ENCODE measurements around the gene ERN1.

The ERN1 gene

GRCh38 chr17:64059756-64060155, 70.2 kb downstream of the ERN1 start:
- no peak for DNase-seq (ENCODE audit: low spot score)

GRCh38 chr17:64058621-64059020, 71.3 kb downstream of the ERN1 start:
- DNase-seq (ENCODE audit: low spot score), result no peak

GRCh38 chr17:64057701-64058263, 72.2 kb downstream of the ERN1 start:
- DNase-seq (ENCODE audit: low spot score), result no peak

- no peak for DNase-seq (ENCODE audit: low spot score)
Observed at GRCh38 chr17:64056269-64057005, 73.5 kb downstream of the ERN1 start.

GRCh38 chr17:64055183-64056142, 74.5 kb downstream of the ERN1 start:
- DNase-seq (ENCODE audit: low spot score), result no peak

GRCh38 chr17:64054304-64054703, 75.6 kb downstream of the ERN1 start:
- no peak for DNase-seq (ENCODE audit: low spot score)

GRCh38 chr17:64053101-64053500, 76.8 kb downstream of the ERN1 start:
- DNase-seq (ENCODE audit: low spot score), result no peak

GRCh38 chr17:64051153-64051552, 78.8 kb downstream of the ERN1 start:
- DNase-seq (ENCODE audit: low spot score), result no peak

- no peak for DNase-seq (ENCODE audit: low spot score)
Observed at GRCh38 chr17:64048805-64049204, 81.1 kb downstream of the ERN1 start.

- DNase-seq (ENCODE audit: low spot score), result no peak
Observed at GRCh38 chr17:64045176-64045575, 84.8 kb downstream of the ERN1 start.

GRCh38 chr17:64042700-64043485, 87.1 kb downstream of the ERN1 start:
- DNase-seq (ENCODE audit: low spot score), result no peak

GRCh38 chr17:64041912-64042311, 88.0 kb downstream of the ERN1 start:
- no peak for DNase-seq (ENCODE audit: low spot score)

- no peak for DNase-seq (ENCODE audit: low spot score)
Observed at GRCh38 chr17:64040206-64040605, 89.7 kb downstream of the ERN1 start.

- no peak for DNase-seq (ENCODE audit: low spot score)
Observed at GRCh38 chr17:64039106-64039400, 90.9 kb downstream of the ERN1 start.

- DNase-seq (ENCODE audit: low spot score), result no peak
Observed at GRCh38 chr17:64038331-64039105, 91.4 kb downstream of the ERN1 start.

GRCh38 chr17:64037802-64038201, 92.1 kb downstream of the ERN1 start:
- DNase-seq (ENCODE audit: low spot score), result no peak

GRCh38 chr17:64037180-64037579, 92.8 kb downstream of the ERN1 start:
- DNase-seq (ENCODE audit: low spot score), result no peak

GRCh38 chr17:64036198-64036922, 93.6 kb downstream of the ERN1 start:
- no peak for DNase-seq (ENCODE audit: low spot score)

GRCh38 chr17:64032081-64032480, 97.9 kb downstream of the ERN1 start:
- DNase-seq (ENCODE audit: low spot score), result no peak

GRCh38 chr17:64028874-64029464, 101.0 kb downstream of the ERN1 start:
- peak; percentile 82 for DNase-seq (ENCODE audit: low spot score)
